ENCODE data around the gene POLR3K. TPM values are rescaled to one million over a fixed set of nuclear protein-coding genes. Genes with fewer than 3 reads are reported as not detected.

Gene POLR3K
- total RNA-seq, 1 experiment from 2014 or later = 33.5 TPM

- Histone ChIP-seq H2AFZ (no peak overlapping the region), H3K9me3 (ENCODE audit: insufficient read depth, low read depth) (no peaks in the 10 kb centered on the region), H3F3A (ENCODE audit: insufficient read depth, low read depth) (peaks cover 39% of the 10 kb centered on the region; the same call in 1 of the 2 replicates), H3K4me2 (peak overlapping the region; percentile 97), H3K27ac (peak overlapping the region; percentile 2; the same call in 1 of the 2 replicates), H3K36me3 (ENCODE audit: low read depth) (no peaks in the 10 kb centered on the region), H3K4me3 (peak overlapping the region; percentile 84), H3K9me2 (ENCODE audit: insufficient read depth) (no peaks in the 10 kb centered on the region), H4K20me1 (ENCODE audit: insufficient read depth) (no peaks in the 10 kb centered on the region), H3K79me2 (ENCODE audit: low read depth) (0 out of 2 replicates have a peak, but pooled peaks cover 3% of the 10 kb centered on the region), H3K4me1 (replicated peaks; ENCODE audit: insufficient read depth) (peaks cover 35% of the 10 kb centered on the region), H3K27me3 (ENCODE audit: insufficient read depth, low read depth) (no peaks in the 10 kb centered on the region)
- TF ChIP-seq EZH2 (IDR thresholded peaks at IDR 0.05; ENCODE audit: low read depth) = no peak
- TF ChIP-seq, protein P1, sequence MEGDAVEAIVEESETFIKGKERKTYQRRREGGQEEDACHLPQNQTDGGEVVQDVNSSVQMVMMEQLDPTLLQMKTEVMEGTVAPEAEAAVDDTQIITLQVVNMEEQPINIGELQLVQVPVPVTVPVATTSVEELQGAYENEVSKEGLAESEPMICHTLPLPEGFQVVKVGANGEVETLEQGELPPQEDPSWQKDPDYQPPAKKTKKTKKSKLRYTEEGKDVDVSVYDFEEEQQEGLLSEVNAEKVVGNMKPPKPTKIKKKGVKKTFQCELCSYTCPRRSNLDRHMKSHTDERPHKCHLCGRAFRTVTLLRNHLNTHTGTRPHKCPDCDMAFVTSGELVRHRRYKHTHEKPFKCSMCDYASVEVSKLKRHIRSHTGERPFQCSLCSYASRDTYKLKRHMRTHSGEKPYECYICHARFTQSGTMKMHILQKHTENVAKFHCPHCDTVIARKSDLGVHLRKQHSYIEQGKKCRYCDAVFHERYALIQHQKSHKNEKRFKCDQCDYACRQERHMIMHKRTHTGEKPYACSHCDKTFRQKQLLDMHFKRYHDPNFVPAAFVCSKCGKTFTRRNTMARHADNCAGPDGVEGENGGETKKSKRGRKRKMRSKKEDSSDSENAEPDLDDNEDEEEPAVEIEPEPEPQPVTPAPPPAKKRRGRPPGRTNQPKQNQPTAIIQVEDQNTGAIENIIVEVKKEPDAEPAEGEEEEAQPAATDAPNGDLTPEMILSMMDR (conservative IDR thresholded peaks at IDR 0.05) = no peak
- CTCF ChIA-PET = interaction anchor here (0.5 to 0.7 kb wide), 2 partner anchors 10 to 276 kb away, joined by 4 read pairs; no protein-coding TSS in a partner anchor
- BruUV-seq (replicated peaks) = TSS peak; percentile 59
- intact Hi-C loops (cut with micrococcal nuclease; ENCODE audit: unreplicated experiment) = no loop called here
- POLR2A ChIA-PET (ENCODE audit: unreplicated experiment) = no interaction called here
- DNase-seq = peak; percentile 40 to 81
Observed at GRCh38 chr16:76535-77272, 23.3 kb upstream of the POLR3K start.

GRCh38 chr16:75580-76501, 22.4 kb upstream of the POLR3K start:
- H4K20me1 ChIP-seq (ENCODE audit: insufficient read depth) = no peaks in the 10 kb centered on the region
- H3F3A ChIP-seq (ENCODE audit: insufficient read depth, low read depth) = peaks cover 39% of the 10 kb centered on the region; the same call in 1 of the 2 replicates
- TF ChIP-seq, protein P1 (conservative IDR thresholded peaks at IDR 0.05) = no peak
- TF ChIP-seq EZH2 (IDR thresholded peaks at IDR 0.05; ENCODE audit: low read depth) = no peak
- peak overlapping the region; percentile 84; the same call in 1 of the 2 replicates for H3K4me3 ChIP-seq
- H3K4me2 ChIP-seq = peak overlapping the region; percentile 97
- ChIA-PET POLR2A (ENCODE audit: unreplicated experiment) (interaction anchor here (0.6 kb wide), 2 partner anchors 11 to 251 kb away, joined by 4 to 8 read pairs; no protein-coding TSS in a partner anchor), CTCF (interaction anchor here (0.5 kb wide), 1 partner anchor 277 kb away, joined by 4 read pairs; no protein-coding TSS in a partner anchor)
- intact Hi-C loops (cut with micrococcal nuclease; ENCODE audit: unreplicated experiment) = no loop called here
- peak in 1 of 2 experiments; percentile 47 for DNase-seq
- no peaks in the 10 kb centered on the region for H3K9me2 ChIP-seq (ENCODE audit: insufficient read depth)
- H3K79me2 ChIP-seq (ENCODE audit: low read depth) = 0 out of 2 replicates have a peak, but pooled peaks cover 3% of the 10 kb centered on the region
- no peak overlapping the region for H2AFZ ChIP-seq
- BruUV-seq (replicated peaks) = no TSS peak
- H3K4me1 ChIP-seq (replicated peaks; ENCODE audit: insufficient read depth) = peaks cover 40% of the 10 kb centered on the region
- H3K36me3 ChIP-seq (ENCODE audit: low read depth) = no peaks in the 10 kb centered on the region
- H3K27ac ChIP-seq = no peak overlapping the region
- H3K27me3 ChIP-seq (ENCODE audit: insufficient read depth, low read depth) = no peaks in the 10 kb centered on the region
- no peaks in the 10 kb centered on the region for H3K9me3 ChIP-seq (ENCODE audit: insufficient read depth, low read depth)

DNA sequence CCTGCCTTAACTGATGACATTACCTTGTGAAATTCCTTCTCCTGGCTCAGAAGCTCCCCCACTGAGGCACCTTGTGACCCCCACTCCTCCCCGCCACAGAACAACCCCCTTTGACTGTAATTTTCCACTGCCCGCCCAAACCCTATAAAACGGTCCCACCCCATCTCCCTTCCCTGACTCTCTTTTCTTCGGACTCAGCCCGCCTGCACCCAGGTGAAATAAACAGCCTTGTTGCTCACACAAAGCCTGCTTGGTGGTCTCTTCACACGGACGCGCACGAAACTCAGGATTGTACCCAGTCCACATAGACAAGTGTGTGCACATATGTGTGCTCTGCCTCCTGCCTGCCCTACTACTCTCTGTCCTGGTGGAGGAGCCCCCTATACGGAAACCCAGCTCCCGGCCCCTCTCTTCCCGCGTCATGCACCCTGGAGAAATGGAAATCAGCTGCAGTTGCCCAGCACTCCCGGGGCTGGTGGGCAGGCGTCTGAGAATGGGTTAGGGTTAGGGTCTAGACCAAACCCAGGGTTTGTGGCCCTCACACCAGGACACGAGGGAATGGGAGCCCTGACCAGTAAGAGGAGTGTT, 21.4 kb upstream of the POLR3K start:
- no TSS peak for BruUV-seq (replicated peaks)
- Histone ChIP-seq H3F3A (ENCODE audit: insufficient read depth, low read depth) (peaks cover 36% of the 10 kb centered on the region; the same call in 1 of the 2 replicates), H3K36me3 (ENCODE audit: low read depth) (no peaks in the 10 kb centered on the region), H4K20me1 (ENCODE audit: insufficient read depth) (no peaks in the 10 kb centered on the region), H3K4me3 (no peak overlapping the region), H3K4me1 (replicated peaks; ENCODE audit: insufficient read depth) (peaks cover 50% of the 10 kb centered on the region), H3K4me2 (no peak overlapping the region), H3K79me2 (ENCODE audit: low read depth) (peaks cover 5% of the 10 kb centered on the region; the same call in 1 of the 2 replicates), H3K9me3 (ENCODE audit: insufficient read depth, low read depth) (no peaks in the 10 kb centered on the region), H3K27me3 (ENCODE audit: insufficient read depth, low read depth) (no peaks in the 10 kb centered on the region), H3K27ac (no peak overlapping the region), H2AFZ (no peak overlapping the region), H3K9me2 (ENCODE audit: insufficient read depth) (no peaks in the 10 kb centered on the region)
- ChIA-PET CTCF (no interaction called here), POLR2A (ENCODE audit: unreplicated experiment) (no interaction called here)
- DNase-seq = no peak
- intact Hi-C loops (cut with micrococcal nuclease; ENCODE audit: unreplicated experiment) = no loop called here
- TF ChIP-seq, protein P1 (conservative IDR thresholded peaks at IDR 0.05) = no peak
- TF ChIP-seq EZH2 (IDR thresholded peaks at IDR 0.05; ENCODE audit: low read depth) = no peak
